ENCODE data around the gene VIPR1.

Gene VIPR1

DNA sequence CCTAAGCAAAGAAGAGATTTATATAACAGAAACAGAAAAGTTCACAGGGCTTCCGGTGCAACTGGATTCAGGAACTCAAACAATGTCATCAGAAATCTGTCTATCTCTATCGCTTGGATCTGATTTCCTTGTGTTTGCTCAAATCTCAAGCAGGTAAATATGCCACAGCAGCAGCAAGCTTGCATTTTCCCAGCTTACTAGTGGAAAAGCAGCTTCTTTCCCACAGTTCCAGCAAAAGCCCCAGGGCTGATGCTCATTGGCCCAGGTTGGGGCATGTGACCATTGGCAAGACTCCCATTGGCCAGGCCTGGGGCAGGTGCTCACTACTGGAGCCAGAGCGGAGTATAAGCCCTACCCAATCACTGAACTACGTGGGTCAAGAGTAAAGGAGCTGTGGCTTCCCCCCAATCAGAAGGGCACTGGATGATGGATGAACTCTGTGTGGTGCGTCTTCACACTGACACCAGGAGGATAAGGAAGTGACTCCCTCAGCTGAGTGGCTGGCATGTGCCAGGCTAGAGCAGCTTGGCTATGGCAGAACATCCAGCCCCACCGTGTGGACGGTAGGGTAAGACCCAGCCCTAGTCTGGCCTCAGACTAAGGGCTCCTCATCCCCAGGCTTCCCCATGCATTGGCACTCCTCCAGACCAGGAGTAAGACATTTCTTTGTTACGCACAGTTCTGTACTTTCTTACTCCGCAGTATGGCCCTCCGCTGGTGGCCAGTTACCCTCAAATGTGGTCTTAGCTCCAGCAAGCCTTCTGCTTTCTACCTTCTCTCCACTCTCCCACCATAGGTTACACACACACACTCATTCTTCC, 13.1 kb upstream of the VIPR1 start:
- TF ChIP-seq, protein P1, sequence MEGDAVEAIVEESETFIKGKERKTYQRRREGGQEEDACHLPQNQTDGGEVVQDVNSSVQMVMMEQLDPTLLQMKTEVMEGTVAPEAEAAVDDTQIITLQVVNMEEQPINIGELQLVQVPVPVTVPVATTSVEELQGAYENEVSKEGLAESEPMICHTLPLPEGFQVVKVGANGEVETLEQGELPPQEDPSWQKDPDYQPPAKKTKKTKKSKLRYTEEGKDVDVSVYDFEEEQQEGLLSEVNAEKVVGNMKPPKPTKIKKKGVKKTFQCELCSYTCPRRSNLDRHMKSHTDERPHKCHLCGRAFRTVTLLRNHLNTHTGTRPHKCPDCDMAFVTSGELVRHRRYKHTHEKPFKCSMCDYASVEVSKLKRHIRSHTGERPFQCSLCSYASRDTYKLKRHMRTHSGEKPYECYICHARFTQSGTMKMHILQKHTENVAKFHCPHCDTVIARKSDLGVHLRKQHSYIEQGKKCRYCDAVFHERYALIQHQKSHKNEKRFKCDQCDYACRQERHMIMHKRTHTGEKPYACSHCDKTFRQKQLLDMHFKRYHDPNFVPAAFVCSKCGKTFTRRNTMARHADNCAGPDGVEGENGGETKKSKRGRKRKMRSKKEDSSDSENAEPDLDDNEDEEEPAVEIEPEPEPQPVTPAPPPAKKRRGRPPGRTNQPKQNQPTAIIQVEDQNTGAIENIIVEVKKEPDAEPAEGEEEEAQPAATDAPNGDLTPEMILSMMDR (IDR thresholded peaks at IDR 0.05; ENCODE audit: extremely low read depth, missing control alignments) = no peak

DNA sequence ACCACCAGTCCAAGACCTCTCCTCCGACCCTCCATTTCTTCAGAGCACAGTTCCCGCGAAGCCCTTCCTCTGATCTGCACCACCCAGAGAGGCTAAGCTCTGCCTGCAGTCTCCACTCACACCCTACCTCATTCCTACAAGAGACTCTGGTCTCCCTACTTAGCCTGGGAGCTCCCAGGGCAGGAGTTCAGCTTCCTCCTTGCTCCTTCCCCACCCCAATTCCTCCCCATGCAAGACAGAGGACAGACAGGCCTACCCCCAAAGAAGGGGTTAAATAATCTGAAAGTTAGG, 12.6 kb upstream of the VIPR1 start:
- TF ChIP-seq, protein P1 (IDR thresholded peaks at IDR 0.05; ENCODE audit: extremely low read depth, missing control alignments) = no peak
- DNase-seq (ENCODE audit: low spot score) = no peak

More for the DNA sequence above, 13.1 kb upstream of the VIPR1 start:
- DNase-seq (ENCODE audit: low spot score) = no peak

DNA sequence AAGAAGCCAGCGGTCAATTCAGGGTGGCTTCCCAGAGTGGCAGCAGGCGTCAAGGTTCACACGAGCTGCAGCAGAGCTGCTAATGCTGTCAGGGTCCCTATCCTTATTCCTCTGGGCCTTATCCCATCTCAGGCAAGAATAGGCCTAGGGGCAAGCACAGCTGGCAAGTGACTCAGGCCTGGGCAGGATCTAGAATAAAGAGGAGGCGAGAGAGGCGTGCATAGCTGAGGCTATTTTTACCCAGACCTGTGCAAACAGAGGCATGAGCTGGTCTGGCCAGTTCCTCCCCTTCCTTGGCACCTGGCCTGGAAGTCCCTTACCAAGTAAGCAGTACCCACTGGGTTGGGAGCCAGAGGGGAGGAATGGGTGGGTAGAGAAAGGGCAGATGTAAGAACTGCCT, 12.2 kb upstream of the VIPR1 start:
- no peak for DNase-seq (ENCODE audit: low spot score)
- TF ChIP-seq, protein P1 (IDR thresholded peaks at IDR 0.05; ENCODE audit: extremely low read depth, missing control alignments) = no peak

DNA sequence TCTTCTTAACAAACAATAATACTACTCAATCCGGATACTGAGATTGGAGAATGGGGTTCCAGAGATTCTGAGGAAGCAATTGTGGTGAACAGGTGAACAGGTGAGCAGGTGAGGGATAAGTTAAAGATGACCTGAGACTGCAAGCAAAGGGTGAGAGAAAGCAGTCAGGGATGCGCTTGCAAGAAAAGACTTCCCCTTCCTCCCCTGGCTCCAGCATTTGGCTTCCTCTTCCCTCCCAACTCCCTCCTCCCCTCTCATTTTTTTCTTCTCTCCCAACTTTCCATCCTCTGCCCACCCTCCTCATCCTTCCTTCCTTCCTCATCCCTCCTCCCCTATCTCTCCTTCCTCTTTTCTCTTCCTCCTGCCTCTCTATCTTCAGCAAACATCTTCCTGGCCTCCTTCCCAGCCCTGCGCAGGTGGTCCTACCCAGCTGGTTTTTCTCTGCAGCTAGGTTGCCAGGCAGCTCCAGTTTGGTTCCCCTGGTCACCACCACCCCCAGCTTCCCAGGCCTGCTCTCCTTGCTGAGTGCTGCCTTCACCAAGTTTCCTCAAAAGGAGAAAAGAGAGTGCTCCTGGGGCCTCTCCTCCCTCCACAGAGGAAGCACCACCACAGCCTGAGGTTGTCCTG, 10.4 kb upstream of the VIPR1 start:
- TF ChIP-seq, protein P1 (IDR thresholded peaks at IDR 0.05; ENCODE audit: extremely low read depth, missing control alignments) = no peak
- no peak for DNase-seq (ENCODE audit: low spot score)

DNA sequence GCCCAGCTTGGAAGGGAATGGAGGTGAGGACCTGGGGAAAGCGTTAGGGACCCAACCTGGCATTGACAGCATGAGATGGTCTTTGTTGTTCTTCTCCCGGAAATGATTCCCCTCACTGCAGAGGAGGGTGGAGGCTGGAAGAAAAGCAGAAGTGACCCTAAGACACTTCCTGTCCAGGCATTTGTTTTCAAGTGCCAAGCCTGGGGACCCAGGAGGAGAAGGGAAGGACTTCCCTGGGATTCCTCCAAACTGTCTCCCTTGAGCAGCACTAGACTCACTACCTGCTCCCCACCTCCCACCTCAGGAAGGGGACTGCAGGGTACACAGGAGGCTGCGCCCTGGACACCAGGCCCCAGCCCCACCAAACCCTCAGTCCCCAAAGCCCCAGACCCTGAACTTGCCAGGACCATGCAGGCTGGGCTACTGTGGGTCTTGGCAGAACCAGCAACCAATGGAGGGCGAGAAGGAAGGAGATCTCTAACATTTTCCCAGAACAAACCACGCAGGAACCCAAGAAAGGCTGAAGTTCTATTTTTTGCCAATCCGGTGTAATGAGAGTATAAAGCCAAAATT, 9.8 kb upstream of the VIPR1 start:
- TF ChIP-seq, protein P1 (IDR thresholded peaks at IDR 0.05; ENCODE audit: extremely low read depth, missing control alignments) = no peak
- DNase-seq (ENCODE audit: low spot score) = no peak

DNA sequence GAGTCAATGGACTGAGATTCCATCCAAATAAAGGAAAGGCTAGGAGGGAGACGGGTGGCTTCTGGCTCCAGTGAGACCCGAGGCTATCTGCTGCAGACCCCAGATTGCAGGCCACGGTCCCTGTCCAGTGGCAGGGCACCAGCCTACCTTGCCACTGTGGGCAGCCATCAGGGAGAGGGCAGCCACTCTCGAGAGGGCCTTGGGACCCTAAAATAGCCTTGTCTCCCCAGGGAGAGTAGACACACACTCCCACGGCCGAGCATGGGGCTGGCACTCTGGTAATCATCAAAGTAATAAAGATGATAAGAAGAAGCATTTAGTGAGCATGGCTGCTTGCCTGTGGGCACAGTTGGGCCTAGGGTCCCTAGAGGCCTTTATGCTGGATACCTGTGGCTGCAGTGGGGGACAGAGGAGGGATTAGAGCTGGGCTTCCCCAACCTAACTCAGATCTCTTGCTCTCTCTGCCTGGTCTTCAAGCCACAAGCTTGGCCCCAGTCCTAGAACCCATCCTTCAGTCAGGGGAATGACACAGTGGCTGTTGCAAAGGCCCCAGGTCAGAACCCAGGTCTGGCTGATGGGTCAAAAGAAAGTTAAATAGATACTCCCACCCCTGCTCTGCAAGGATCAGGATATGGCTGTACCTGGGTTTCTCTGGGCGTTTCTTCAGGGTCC, 9.2 kb upstream of the VIPR1 start:
- DNase-seq (ENCODE audit: low spot score) = no peak

More for the DNA sequence above, 9.2 kb upstream of the VIPR1 start:
- TF ChIP-seq, protein P1 (IDR thresholded peaks at IDR 0.05; ENCODE audit: extremely low read depth, missing control alignments) = no peak

All from GM20000 (cell line).